Ovary (tissue), 9 donors: Measurements from ENCODE around the gene LRP1B. TPM values are rescaled to one million over a fixed set of nuclear protein-coding genes. Genes with fewer than 3 reads are reported as not detected.

Experiments used
- DNase-seq, 5 donors: peaks; one replicate each; pipeline ENCODE4 v3.0.0-alpha.2; 2019 to 2020
- H3K27ac ChIP-seq, 2 donors: fragments of 200-600 bp; one replicate each; pipeline versions ENCODE4 v1.5.1 to v1.8.0; 2019 to 2022
- H3K27me3 ChIP-seq: fragments of 200-600 bp; one replicate; pipeline ENCODE4 v1.8.0; 2022
- H3K36me3 ChIP-seq: fragments of 200-600 bp; sonication (generic); one replicate; pipeline ENCODE4 v1.5.1; 2019
- H3K4me1 ChIP-seq: one replicate; pipeline ENCODE4 v1.8.1; 2013; ENCODE audit warnings: mild to moderate bottlenecking, moderate library complexity; ENCODE audit not compliant: insufficient read depth
- H3K4me3 ChIP-seq: fragments of 200-600 bp; sonication (generic); one replicate; pipeline ENCODE4 v1.5.1; 2017
- H3K9me3 ChIP-seq, 2 donors: fragments of 200-600 bp in 1 of 2; sonication (generic) in 1 of 2; one replicate each; pipeline versions ENCODE4 v1.5.1 to v1.8.1; 2013 to 2019; ENCODE audit warnings: mild to moderate bottlenecking in 1 of 2, moderate library complexity in 1 of 2
- CTCF ChIP-seq, 3 donors: fragments of 450-650 bp in 2 of 3; fragments of 200-600 bp in 1 of 3; IDR thresholded peaks; one replicate each; pipeline versions ENCODE4 v1.5.1 to v1.8.0; 2016 to 2022; ENCODE audit warnings: antibody characterized with exemption in 3 of 3, mild to moderate bottlenecking in 1 of 3
- EP300 ChIP-seq: sonication (generic); formaldehyde crosslinking; IDR thresholded peaks from one replicate; pipeline ENCODE4 v1.6.1; 2017; ENCODE audit warnings: antibody characterized with exemption
- POLR2A ChIP-seq: fragments of 450-650 bp; IDR thresholded peaks from one replicate; pipeline ENCODE4 v1.6.1; 2017; ENCODE audit warnings: antibody characterized with exemption, mild to moderate bottlenecking, moderate library complexity
- WGBS, 3 donors: extraction: QIAGEN DNeasy Blood & Tissue Kit in 1 of 3; methylation state at CpG; one replicate each; pipeline versions ENCODE4 v1.1.5 to v1.1.7; 2013 to 2017; 5-methylcytosine and 5-hydroxymethylcytosine counted together
- intact Hi-C, 4 donors: fragments of 100-400 bp; cut with DNase I; formaldehyde crosslinking; loops; one replicate each; pipeline versions ENCODE4 v1.11.0 to v1.15.1; 2022 to 2023
- polyA plus RNA-seq, 2 donors: library from polyadenylated mRNA; stranded (reverse); fragments of 200-250 nt in 1 of 2; fragments of 350-450 nt in 1 of 2; fragmentation: Illumina TruSeq in 1 of 2; extraction: RNeasy Lipid Tissue Mini Kit (QIAGEN cat#74804) in 1 of 2; gene quantifications; one replicate each; pipeline ENCODE4 v1.2.3, GENCODE V29; 2013 to 2014
- total RNA-seq, 7 donors: library from RNA; depleted of rRNA in 2 of 7; stranded (reverse); fragments of >200 nt in 2 of 7; fragmentation: NEBNext Ultra II Directional in 3 of 7; extraction: Animal tissue kit (Norgen Biotek cat#: 25700) in 3 of 7; gene quantifications; one replicate each; pipeline versions ENCODE4 v1.1.0 to v1.2.4, GENCODE V29; 2016 to 2023
- donor health status: DM: no; HTN: no; CAD: no; lungs with moderate emphysema.
- donor health status: DM: no; HTN: no; CAD: no.
- donor health status: Bipolar disorder and iron deficiency.
- donor health status: DM: yes; HTN: yes; CAD: no.
- donor health status: DM: no; HTN: no; CAD: no.
- donor health status: DM: yes; HTN: yes; CAD: no.

LRP1B gene
- total and polyA plus RNA-seq, 9 donors: 0.08 to 2.6 (median 0.37) TPM

- Histone ChIP-seq H3K27ac (no peak overlapping the region), H3K9me3 (no peaks in the 10 kb centered on the region), H3K4me3 (no peak overlapping the region), H3K27me3 (no peaks in the 10 kb centered on the region), H3K4me1 (no peaks in the 10 kb centered on the region), H3K36me3 (no peaks in the 10 kb centered on the region)
- intact Hi-C loops: no loop called here
- DNase-seq: no peak
- no peak for TF ChIP-seq POLR2A
- TF ChIP-seq EP300: no peak
- TF ChIP-seq CTCF (IDR thresholded peaks at IDR 0.05): no peak
Measured at GRCh38 chr2:140873915-140874531, 1256.8 kb downstream of the LRP1B start.

- no peak overlapping the region for H3K27ac ChIP-seq
- no peak for DNase-seq
- TF ChIP-seq POLR2A (no peak), CTCF (IDR thresholded peaks at IDR 0.05) (no peak), EP300 (no peak)
- intact Hi-C loops: no loop called here
- no peaks in the 10 kb centered on the region for H3K4me1 ChIP-seq
- no peaks in the 10 kb centered on the region for H3K36me3 ChIP-seq
- no peaks in the 10 kb centered on the region for H3K27me3 ChIP-seq
- no peak overlapping the region for H3K4me3 ChIP-seq
- no peaks in the 10 kb centered on the region for H3K9me3 ChIP-seq
Measured at GRCh38 chr2:140869925-140870324, 1260.9 kb downstream of the LRP1B start.

- Histone ChIP-seq H3K27me3 (no peaks in the 10 kb centered on the region), H3K4me1 (no peaks in the 10 kb centered on the region), H3K36me3 (no peaks in the 10 kb centered on the region), H3K27ac (no peak overlapping the region), H3K4me3 (no peak overlapping the region), H3K9me3 (no peaks in the 10 kb centered on the region)
- DNase-seq: no peak
- intact Hi-C loops: no loop called here
- TF ChIP-seq POLR2A (no peak), EP300 (no peak), CTCF (IDR thresholded peaks at IDR 0.05) (no peak)
- WGBS, 3 donors: 90 to 97% (median 95%) methylated on average over 3 of the region's 3 CpGs
Measured at GRCh38 chr2:140869107-140869506, 1261.7 kb downstream of the LRP1B start.

- WGBS, 3 donors: 87 to 90% (median 87%) methylated on average over 3 of the region's 3 CpGs
- intact Hi-C loops: no loop called here
- TF ChIP-seq CTCF (IDR thresholded peaks at IDR 0.05): no peak
- no peak for TF ChIP-seq POLR2A
- TF ChIP-seq EP300: no peak
- Histone ChIP-seq H3K27me3 (no peaks in the 10 kb centered on the region), H3K4me3 (no peak overlapping the region), H3K9me3 (no peaks in the 10 kb centered on the region), H3K4me1 (no peaks in the 10 kb centered on the region), H3K27ac (no peak overlapping the region), H3K36me3 (no peaks in the 10 kb centered on the region)
- DNase-seq: no peak
Measured at GRCh38 chr2:140865837-140866236, 1265.0 kb downstream of the LRP1B start.

GRCh38 chr2:140863713-140864112 is 1267.1 kb downstream of the LRP1B start:
- no peak for DNase-seq
- intact Hi-C loops: no loop called here
- TF ChIP-seq EP300 (no peak), POLR2A (no peak), CTCF (IDR thresholded peaks at IDR 0.05) (no peak)
- Histone ChIP-seq H3K4me3 (no peak overlapping the region), H3K27ac (no peak overlapping the region), H3K36me3 (no peaks in the 10 kb centered on the region), H3K9me3 (no peaks in the 10 kb centered on the region), H3K4me1 (no peaks in the 10 kb centered on the region), H3K27me3 (no peaks in the 10 kb centered on the region)
- 44 to 49% (median 47%) methylated on average over 2 of the region's 2 CpGs for WGBS, 3 donors
